GM12878 (cell line): ENCODE measurements around the gene DMXL1. TPM values are rescaled to one million over a fixed set of nuclear protein-coding genes. Genes with fewer than 3 reads are reported as not detected.

Source experiments
- ATAC-seq: fragments of 200-7000 bp; cut with Tn5 transposase; 3 replicates; pipeline ENCODE4 v1.9.1; 2020; ENCODE audit warnings: mild to moderate bottlenecking, moderate library complexity
- BruUV-seq: library from RNA; stranded (reverse); fragments of 400-500 nt; replicated peaks from 2 replicates; lab custom pipeline; 2021; lab: Mats Ljungman, UMichigan
- CTCF ChIA-PET: fragments of 300-600 bp; sonication (Branson Sonifier 250); formaldehyde crosslinking; extraction: SDS; loops from one replicate; lab custom pipeline; 2021; ENCODE audit warnings: inconsistent platforms; lab: Yijun Ruan, JAX
- POLR2A ChIA-PET: fragments of 350-600 bp; formaldehyde crosslinking; extraction: SDS; loops from one replicate; lab custom pipeline; 2021; ENCODE audit warnings: inconsistent platforms; lab: Charles Lee
- RAD21 ChIA-PET: fragments of 300-600 bp; sonication (Branson Sonifier 250); formaldehyde crosslinking; loops from one replicate; lab custom pipeline; 2023; ENCODE audit warnings: antibody characterized with exemption; ENCODE audit not compliant: unreplicated experiment; lab: Charles Lee
- SMC1A ChIA-PET: fragments of 300-600 bp; sonication (Branson Sonifier 250); formaldehyde crosslinking; loops from one replicate; lab custom pipeline; 2023; ENCODE audit not compliant: unreplicated experiment, uncharacterized antibody; lab: Charles Lee
- DNase-seq: peaks from one replicate; pipeline ENCODE4 v3.0.0-alpha.2; 2011; ENCODE audit warnings: low read depth, low spot score
- FAIRE-seq: peaks from 3 replicates; lab custom pipeline; 2011; peaks lifted over from hg19 to GRCh38; lab: Jason Lieb, UNC
- H2AFZ ChIP-seq: 2 replicates; pipeline ENCODE4 v1.6.0; 2011; ENCODE audit warnings: low read depth, low read length, control low read depth; ENCODE audit not compliant: control insufficient read depth
- H3K27ac ChIP-seq: 2 replicates; pipeline ENCODE4 v1.5.1; 2011; ENCODE audit warnings: control low read depth; ENCODE audit not compliant: control insufficient read depth, insufficient read depth
- H3K27me3 ChIP-seq, 2 experiments: replicated peaks in 1 of 2; 2 replicates each; pipeline versions ENCODE4 v1.6.0 to v1.6.1; 2011; ENCODE audit warnings: low read length in 1 of 2; ENCODE audit not compliant: control insufficient read depth in 2 of 2, insufficient read depth in 2 of 2
- H3K36me3 ChIP-seq, 2 experiments: 2 replicates each; pipeline ENCODE4 v1.5.1; 2011; ENCODE audit warnings: low read length in 1 of 2; ENCODE audit not compliant: control insufficient read depth in 2 of 2, insufficient read depth in 2 of 2
- H3K4me1 ChIP-seq: 2 replicates; pipeline ENCODE4 v1.6.1; 2011; ENCODE audit warnings: mild to moderate bottlenecking, low read length, moderate library complexity, mixed read lengths; ENCODE audit not compliant: control insufficient read depth, insufficient read depth
- H3K4me2 ChIP-seq: 2 replicates; pipeline ENCODE4 v1.6.0; 2011; ENCODE audit warnings: control low read depth; ENCODE audit not compliant: control insufficient read depth, insufficient read depth
- H3K4me3 ChIP-seq: fragments of 200-600 bp; sonication (generic); 2 replicates; pipeline ENCODE4 v1.5.1; 2016
- H3K79me2 ChIP-seq: 2 replicates; pipeline ENCODE4 v1.6.0; 2011; ENCODE audit warnings: low read length; ENCODE audit not compliant: control insufficient read depth, insufficient read depth
- H3K9ac ChIP-seq: 2 replicates; pipeline ENCODE4 v1.8.0; 2011; ENCODE audit warnings: low read length, control low read depth, mixed read lengths; ENCODE audit not compliant: control insufficient read depth, insufficient read depth
- H3K9me3 ChIP-seq: replicated peaks from 3 replicates; pipeline ENCODE4 v1.5.1; 2011; ENCODE audit warnings: mild to moderate bottlenecking, low read length; ENCODE audit not compliant: control insufficient read depth, insufficient read depth
- H4K20me1 ChIP-seq: 2 replicates; pipeline ENCODE4 v1.6.0; 2011; ENCODE audit not compliant: control insufficient read depth, insufficient read depth
- BCLAF1 ChIP-seq: fragments of 450-650 bp; IDR thresholded peaks from 2 replicates; pipeline ENCODE4 v1.6.1; 2017; ENCODE audit warnings: antibody characterized with exemption, mild to moderate bottlenecking, moderate library complexity
- CHD4 ChIP-seq: fragments of 200-600 bp; sonication (generic); IDR thresholded peaks from 2 replicates; pipeline ENCODE4 v1.6.1; 2016; ENCODE audit warnings: mild to moderate bottlenecking
- CREM ChIP-seq: IDR thresholded peaks from 2 replicates; pipeline ENCODE4 v1.6.1; 2014; ENCODE audit warnings: antibody characterized with exemption, low read depth
- HCFC1 ChIP-seq: fragments of 150-350 bp; IDR thresholded peaks from 2 replicates; pipeline ENCODE4 v1.6.1; 2014; ENCODE audit warnings: low read length
- KLF5 ChIP-seq: fragments of 450-650 bp; IDR thresholded peaks from 2 replicates; pipeline ENCODE4 v1.6.1; 2014; ENCODE audit warnings: mild to moderate bottlenecking; ENCODE audit not compliant: partially characterized antibody
- MEF2B ChIP-seq: fragments of 450-650 bp; IDR thresholded peaks from 2 replicates; pipeline ENCODE4 v1.6.1; 2018; ENCODE audit warnings: mild to moderate bottlenecking, moderate library complexity; ENCODE audit not compliant: partially characterized antibody, poor library complexity, severe bottlenecking
- MLLT1 ChIP-seq: fragments of 450-650 bp; IDR thresholded peaks from 2 replicates; pipeline ENCODE4 v1.6.1; 2016; ENCODE audit warnings: mild to moderate bottlenecking
- MXI1 ChIP-seq: fragments of 150-350 bp; IDR thresholded peaks from 2 replicates; pipeline ENCODE4 v1.6.1; 2011; ENCODE audit warnings: low read depth, mild to moderate bottlenecking, inconsistent platforms, low read length, improper control_type of control experiment
- NR2F1 ChIP-seq: fragments of 450-650 bp; conservative IDR thresholded peaks from 2 replicates; pipeline ENCODE4 v1.6.1; 2017; ENCODE audit warnings: mild to moderate bottlenecking
- POLR2AphosphoS5 ChIP-seq: IDR thresholded peaks from 2 replicates; pipeline ENCODE4 v1.6.1; 2011; ENCODE audit warnings: mild to moderate bottlenecking, low read length, inconsistent platforms
- POU2F2 ChIP-seq: IDR thresholded peaks from 3 replicates; pipeline ENCODE4 v1.6.1; 2011; ENCODE audit warnings: low read depth, mild to moderate bottlenecking, low read length, borderline replicate concordance
- RELA ChIP-seq: fragments of 450-650 bp; IDR thresholded peaks from 2 replicates; pipeline ENCODE4 v1.8.0; 2014; ENCODE audit warnings: borderline replicate concordance; ENCODE audit not compliant: partially characterized antibody
- SMAD5 ChIP-seq: IDR thresholded peaks from 2 replicates; pipeline ENCODE4 v1.6.1; 2016; ENCODE audit warnings: antibody characterized with exemption, low read depth
- TAF1 ChIP-seq: IDR thresholded peaks from 2 replicates; pipeline ENCODE4 v1.6.1; 2011; ENCODE audit warnings: mild to moderate bottlenecking, low read depth, low read length, borderline replicate concordance
- TCF12 ChIP-seq: IDR thresholded peaks from 2 replicates; pipeline ENCODE4 v1.6.1; 2011; ENCODE audit warnings: low read depth, mild to moderate bottlenecking, low read length
- YBX1 ChIP-seq: fragments of 450-650 bp; IDR thresholded peaks from 2 replicates; pipeline ENCODE4 v1.6.1; 2016; ENCODE audit warnings: antibody characterized with exemption
- ZNF24 ChIP-seq: fragments of 450-650 bp; IDR thresholded peaks from 2 replicates; pipeline ENCODE4 v1.6.1; 2017; ENCODE audit warnings: antibody characterized with exemption, mild to moderate bottlenecking
- ZNF622 ChIP-seq: fragments of 450-650 bp; IDR thresholded peaks from 2 replicates; pipeline ENCODE4 v1.6.1; 2017; ENCODE audit warnings: mild to moderate bottlenecking, inconsistent platforms
- WGBS: methylation state at CpG from one replicate; pipeline ENCODE4 v1.1.6; 2016; ENCODE audit warnings: low lambda C conversion rate; ENCODE audit not compliant: insufficient replicate concordance, insufficient coverage; ENCODE audit errors: missing lambda C conversion rate; 5-methylcytosine and 5-hydroxymethylcytosine counted together
- in situ Hi-C: fragments of 300-500 bp; cut with MboI; formaldehyde crosslinking; loops from 9 replicates; pipeline ENCODE4 v1.14.3; 2018; ENCODE audit warnings: mixed read lengths
- intact Hi-C: fragments of 100-400 bp; cut with micrococcal nuclease; formaldehyde crosslinking; loops from one replicate; pipeline ENCODE4 v1.14.2; 2022; ENCODE audit not compliant: unreplicated experiment
- polyA plus RNA-seq, 11 experiments: library from polyadenylated mRNA; depleted of rRNA in 4 of 11; unstranded in 6 of 11; stranded (reverse) in 5 of 11; fragments of >200 nt; fragmentation: Nextera tagmentation in 4 of 11; fragmentation: Illumina TruSeq in 1 of 11; extraction: Ambion mirVana in 4 of 11; extraction: Trizol in 1 of 11; gene quantifications; 1 replicate in 1 of 11; 2 replicates in 10 of 11; pipeline versions ENCODE4 v1.2.1 to v1.2.3, GENCODE V29; 2011 to 2016; ENCODE audit warnings: inconsistent platforms in 2 of 11, missing spikeins in 2 of 11, low read depth in 1 of 11
- total RNA-seq, 4 experiments: library from RNA; depleted of rRNA in 3 of 4; stranded (reverse); fragments of >200 nt in 3 of 4; fragmentation: Illumina TruSeq in 1 of 4; extraction: Trizol in 1 of 4; gene quantifications; 2 replicates each; pipeline versions ENCODE4 v1.2.1 to v1.2.3, GENCODE V29; 2013 to 2021

Gene DMXL1
- total and polyA plus RNA-seq, 10 of the 15 experiments (the other 5 are each of a cell fraction or from before 2014, with no cell fraction given): 9.1 to 67.7 (median 34.1) TPM

- POLR2A ChIA-PET: interaction anchor here (0.6 to 3.0 kb wide), 3 partner anchors 17 to 191 kb away, joined by 3 to 21 read pairs (median 13); no protein-coding TSS in a partner anchor
- H3K4me2 ChIP-seq: no peak overlapping the region
- H4K20me1 ChIP-seq: no peaks in the 10 kb centered on the region
- ATAC-seq (no peak), FAIRE-seq (no peak), DNase-seq (no peak)
- H3K4me1 ChIP-seq: peaks cover 38% of the 10 kb centered on the region
- intact Hi-C loops (no loop called here), in situ Hi-C loops (loop anchor here (25.0 kb wide), 1 partner anchor 1170 kb away; the partner anchor contains the start of gene PRR16)
- H3K9ac ChIP-seq: no peak overlapping the region
- no peaks in the 10 kb centered on the region for H3K27me3 ChIP-seq
- SMC1A ChIA-PET: interaction anchor here (1.0 to 10.6 kb wide), 9 partner anchors 8 to 217 kb away, joined by 3 to 181 read pairs (median 20); no protein-coding TSS in a partner anchor
- H3K36me3 ChIP-seq: no peaks in the 10 kb centered on the region
- BruUV-seq: no TSS peak
- WGBS: 67% methylated on average over 3 of the region's 3 CpGs
- H3K9me3 ChIP-seq: no peaks in the 10 kb centered on the region; the same call in 1 of the 3 replicates
- H3K27ac ChIP-seq: peak overlapping the region; percentile 4; the same call in 1 of the 2 replicates
- peaks cover 56% of the 10 kb centered on the region for H3K79me2 ChIP-seq
- CTCF ChIA-PET: interaction anchor here (0.6 to 5.2 kb wide), 5 partner anchors 12 to 432 kb away, joined by 3 to 29 read pairs (median 21); no protein-coding TSS in a partner anchor
- H3K4me3 ChIP-seq: no peak overlapping the region
- RAD21 ChIA-PET: interaction anchor here (0.6 to 6.0 kb wide), 4 partner anchors 18 to 46 kb away, joined by 3 to 63 read pairs (median 38); no protein-coding TSS in a partner anchor
- no peak overlapping the region for H2AFZ ChIP-seq
- TF ChIP-seq HCFC1: no peak
- no peak for TF ChIP-seq POLR2AphosphoS5
- no peak for TF ChIP-seq KLF5
- TF ChIP-seq POU2F2: no peak
- TF ChIP-seq MLLT1: no peak
- no peak for TF ChIP-seq RELA
- no peak for TF ChIP-seq SMAD5
- no peak for TF ChIP-seq NR2F1
- TF ChIP-seq CREM: no peak
- TF ChIP-seq ZNF622: no peak
- no peak for TF ChIP-seq YBX1
- no peak for TF ChIP-seq CHD4
- TF ChIP-seq TAF1: no peak
- no peak for TF ChIP-seq TCF12
- no peak for TF ChIP-seq ZNF24
- TF ChIP-seq MEF2B: no peak
- TF ChIP-seq MXI1: no peak
- TF ChIP-seq BCLAF1: no peak
Measured at GRCh38 chr5:119291877-119292276, 221.0 kb downstream of the DMXL1 start.
